HG02678 (cell line): ENCODE results near the gene CTSV.
"Not testable (repeated sequence)": the region's sequence is repeated elsewhere in the genome, so short reads cannot be mapped to it uniquely, and the experiment has no call there.

Experiments
- ATAC-seq: cut with Tn5 transposase; IDR thresholded peaks from one replicate; pipeline ENCODE4 v1.9.1; 2021; ENCODE audit warnings: mild to moderate bottlenecking, moderate library complexity; ENCODE audit not compliant: unreplicated experiment

The CTSV gene

DNA sequence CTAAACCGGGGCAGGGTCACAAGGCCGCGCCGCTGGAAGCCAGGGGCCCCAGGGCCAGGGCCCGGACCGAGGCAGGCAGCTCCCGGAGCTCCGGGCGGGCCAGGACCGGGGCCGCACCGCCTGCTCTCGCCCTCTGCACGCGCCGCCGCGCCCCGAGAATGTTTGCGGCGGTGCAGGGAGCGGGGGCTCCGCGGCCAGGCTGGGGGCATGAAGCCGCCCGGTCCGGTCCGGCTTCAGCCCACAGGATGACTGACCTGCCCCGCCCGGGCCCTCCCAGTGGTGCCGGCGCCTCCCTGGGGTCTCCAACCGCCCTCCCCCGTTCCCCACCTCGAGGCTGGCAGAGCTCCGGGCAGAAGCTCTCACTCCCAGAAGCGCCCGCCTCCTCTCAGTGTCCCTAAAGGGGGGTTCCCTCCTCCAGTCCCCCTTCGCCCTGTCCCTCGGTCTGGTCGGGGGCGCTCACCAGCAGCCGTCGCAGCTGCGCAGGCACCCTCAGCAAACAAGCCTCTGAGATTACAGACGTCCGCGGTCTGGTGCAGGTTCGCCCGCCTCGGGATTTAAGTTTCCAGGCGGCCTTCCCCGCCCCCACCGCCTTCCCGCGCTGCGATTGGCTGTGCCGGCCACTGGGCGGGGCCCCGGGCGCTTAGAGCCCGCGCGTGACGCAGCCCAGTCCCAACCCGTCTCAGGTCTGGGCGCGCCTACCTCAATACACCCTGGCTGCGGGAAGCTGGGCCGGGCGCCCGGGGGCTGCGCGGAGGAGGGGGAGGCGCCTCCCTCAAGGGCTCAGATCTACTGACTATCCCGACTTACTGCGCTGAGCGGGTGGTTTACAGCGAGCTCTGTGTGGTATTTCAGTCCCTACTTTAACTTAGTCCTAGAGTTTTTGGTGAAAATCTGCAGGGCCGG is at the start of gene CTSV:
Gene CTSV, minus strand, starts transcription at position 532 of the 903 bp plus-strand sequence. CDS start 1,099 bp downstream, outside the sequence.
- ATAC-seq: peak; percentile 98

DNA sequence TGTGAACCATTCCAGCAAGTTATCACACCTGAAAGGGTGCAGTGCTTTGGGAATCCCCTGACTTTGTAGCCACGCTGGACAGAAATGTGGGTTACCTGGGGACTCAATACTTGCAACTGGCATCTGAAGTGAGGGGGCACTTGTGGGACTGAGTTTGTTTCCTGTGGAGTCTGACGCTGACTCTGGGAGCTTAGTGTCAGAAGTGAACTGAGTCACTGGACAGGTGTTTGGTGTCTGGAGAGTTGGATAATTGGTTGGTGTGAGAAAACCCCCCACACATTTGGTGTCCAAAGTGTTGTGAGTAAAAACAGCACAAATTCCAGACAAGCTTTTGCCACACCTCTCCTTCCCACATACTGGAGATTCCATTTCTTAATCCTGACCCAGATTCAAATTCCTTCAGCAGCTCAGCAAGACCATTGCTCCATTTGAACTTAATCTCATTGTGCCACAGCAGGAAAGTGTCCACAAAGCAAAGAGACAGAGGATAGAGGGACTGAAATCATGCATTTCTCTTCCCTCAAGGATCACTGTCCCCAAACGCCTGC is 48.8 kb upstream of the CTSV start:
- ATAC-seq: not testable (repeated sequence)

GRCh38 chr9:97084562-97084991 is 45.6 kb upstream of the CTSV start:
- ATAC-seq: not testable (repeated sequence)

- no peak for ATAC-seq
Observed at GRCh38 chr9:97078362-97078761, 39.4 kb upstream of the CTSV start.

DNA sequence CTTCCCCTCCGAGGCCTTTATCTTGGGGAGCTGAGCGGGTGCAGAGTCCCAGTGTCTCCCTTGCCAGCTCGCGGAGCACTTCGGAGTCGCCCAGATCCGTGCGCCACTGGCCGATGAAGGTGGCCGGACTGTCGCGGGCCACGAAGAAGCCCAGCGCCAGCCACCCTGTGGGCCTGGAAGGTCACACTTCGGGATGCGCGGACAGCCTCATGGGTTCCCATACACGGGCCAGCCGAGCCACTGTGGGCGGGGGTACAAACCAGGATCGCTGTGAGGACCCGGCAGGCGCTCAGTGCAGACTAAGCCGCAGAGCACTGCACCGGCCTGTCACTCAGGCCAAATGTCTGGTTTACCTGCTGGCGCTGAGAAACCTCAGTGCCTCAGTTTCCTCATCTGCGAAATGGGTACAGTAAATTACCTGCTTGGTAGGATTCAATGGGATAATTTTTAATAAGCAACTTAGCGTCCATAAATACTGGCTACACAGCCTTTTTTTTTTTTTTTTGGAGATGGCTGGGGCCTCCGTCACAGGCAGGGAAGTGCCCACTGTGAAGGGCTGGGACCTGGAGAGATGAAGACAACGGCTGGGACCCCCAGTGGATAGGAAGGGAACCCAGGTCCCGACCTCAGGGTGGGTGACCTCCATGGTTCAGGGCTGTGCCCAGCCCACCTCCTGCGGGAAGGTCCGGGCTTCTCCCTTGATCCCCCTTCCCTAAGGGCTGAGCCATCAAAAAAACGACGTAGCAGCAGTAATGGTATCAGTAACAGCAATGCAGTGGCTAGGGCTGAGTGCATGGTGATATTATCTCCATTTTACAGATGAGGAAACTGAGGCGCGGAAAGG is 38.7 kb upstream of the CTSV start:
- no peak for ATAC-seq

- not testable (repeated sequence) for ATAC-seq
Observed at GRCh38 chr9:97076731-97077451, 37.9 kb upstream of the CTSV start.

DNA sequence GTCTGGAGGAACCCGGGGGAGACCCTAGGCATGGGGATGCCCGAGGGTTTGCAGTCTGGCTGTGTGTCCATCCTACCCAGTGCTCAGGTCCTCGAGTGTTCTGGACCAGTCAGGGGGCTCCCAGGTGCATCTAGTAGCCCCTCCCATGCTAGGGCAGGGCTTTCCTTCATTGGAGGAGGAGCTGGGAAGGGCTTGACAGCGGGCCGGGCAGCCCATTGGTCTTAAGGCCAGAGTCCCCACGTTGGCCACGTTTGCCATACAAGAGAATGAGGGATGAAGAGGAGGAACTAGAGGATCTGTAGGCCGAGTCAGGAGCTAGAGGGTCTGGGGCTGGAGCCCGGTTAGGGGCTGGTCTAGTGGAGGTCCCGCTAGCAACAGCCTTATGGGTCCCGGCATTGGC is 37.3 kb upstream of the CTSV start:
- no peak for ATAC-seq

DNA sequence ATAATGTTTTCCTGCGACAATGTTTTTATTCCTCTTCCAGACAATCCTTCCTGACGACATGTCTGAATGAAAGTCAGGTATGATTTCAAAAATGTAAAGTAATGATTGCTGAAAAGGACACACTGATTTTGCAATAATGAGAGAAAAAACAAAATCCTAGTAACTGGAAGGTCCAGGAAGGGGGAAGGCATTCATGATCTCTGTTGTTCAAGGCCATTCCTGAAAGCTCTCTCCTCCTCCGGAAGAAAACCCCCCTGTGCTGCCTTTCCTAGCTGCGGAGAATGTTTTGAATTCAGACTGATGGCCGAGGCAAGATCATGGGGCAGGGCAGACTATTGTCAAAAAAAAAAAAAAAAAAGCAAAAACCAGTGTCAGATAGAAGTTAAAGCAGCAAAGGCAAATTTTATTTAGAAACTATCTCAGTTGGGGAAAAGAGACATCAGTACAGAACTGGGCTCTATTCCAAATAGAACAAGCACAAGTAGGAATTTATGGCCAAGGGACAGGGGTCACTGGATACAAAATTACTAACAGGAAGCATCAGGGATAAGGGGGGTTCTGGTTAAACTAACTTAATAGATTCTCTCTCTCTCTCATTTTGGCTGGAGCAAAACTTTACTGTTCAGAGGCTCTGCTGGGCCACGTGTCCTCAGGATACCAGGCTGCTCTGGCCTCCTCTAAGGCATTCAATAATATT is 36.5 kb upstream of the CTSV start:
- no peak for ATAC-seq

DNA sequence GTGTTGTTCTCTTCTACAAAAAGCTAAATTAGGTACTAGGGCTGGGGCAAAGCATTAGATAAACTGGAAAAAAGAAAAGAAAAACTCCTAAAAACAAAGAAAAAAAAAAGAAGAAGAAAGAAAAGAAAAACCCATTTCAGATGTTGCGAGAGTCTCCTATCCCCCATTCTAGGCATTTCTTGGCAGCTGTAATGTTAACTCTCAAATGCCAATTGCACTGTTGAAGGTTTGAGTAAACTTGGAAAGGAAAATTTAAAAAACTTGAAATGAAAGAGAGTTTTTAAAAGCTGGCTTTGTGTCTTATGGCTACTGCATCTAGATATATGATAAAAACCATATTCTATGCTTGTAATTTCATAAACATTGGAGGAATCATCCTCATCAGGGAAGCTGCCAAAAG is 34.6 kb upstream of the CTSV start:
- no peak for ATAC-seq

GRCh38 chr9:97072285-97072776 is 33.4 kb upstream of the CTSV start:
- no peak for ATAC-seq

- ATAC-seq: not testable (repeated sequence)
Observed at GRCh38 chr9:97070325-97070724, 31.4 kb upstream of the CTSV start.

DNA sequence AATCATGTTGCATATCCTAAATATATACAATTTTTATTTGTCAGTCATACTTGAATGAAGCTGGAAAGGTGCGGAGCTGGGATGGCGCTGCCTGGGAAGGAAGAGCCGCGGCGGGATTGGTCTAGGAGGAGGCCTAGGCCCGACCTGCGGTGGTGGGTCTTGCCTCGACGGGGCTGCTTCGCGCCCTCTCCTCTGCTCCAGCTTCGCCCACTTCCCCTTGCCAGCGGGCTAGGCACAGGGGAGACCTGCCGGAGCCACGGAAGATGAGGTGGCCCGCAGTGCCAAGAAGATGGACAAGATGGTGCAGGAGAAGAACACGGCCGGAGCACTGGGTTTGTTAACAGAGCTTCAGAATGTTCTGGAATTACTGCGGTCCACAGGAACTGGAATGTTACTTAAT is 28.5 kb upstream of the CTSV start:
- no peak for ATAC-seq

DNA sequence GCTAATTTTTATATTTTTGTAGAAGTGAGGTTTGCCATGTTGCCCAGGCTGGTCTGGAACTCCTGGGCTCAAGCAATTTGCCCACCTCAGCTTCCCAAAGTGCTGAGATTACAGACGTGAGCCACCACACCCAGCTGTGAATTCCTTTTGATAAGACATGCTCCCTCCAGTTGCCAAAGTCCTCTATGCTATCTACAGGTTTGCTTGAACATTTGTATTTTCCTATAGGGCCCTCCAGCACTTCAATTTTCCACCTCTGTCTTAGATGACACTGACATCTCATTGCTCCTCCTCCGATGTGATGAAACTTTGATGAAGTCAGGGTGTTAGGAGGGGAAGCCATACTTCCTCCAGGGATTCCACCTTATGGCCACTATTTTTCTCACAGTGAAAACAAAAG is 25.2 kb upstream of the CTSV start:
- no peak for ATAC-seq

GRCh38 chr9:97060796-97061195 is 21.9 kb upstream of the CTSV start:
- no peak for ATAC-seq

DNA sequence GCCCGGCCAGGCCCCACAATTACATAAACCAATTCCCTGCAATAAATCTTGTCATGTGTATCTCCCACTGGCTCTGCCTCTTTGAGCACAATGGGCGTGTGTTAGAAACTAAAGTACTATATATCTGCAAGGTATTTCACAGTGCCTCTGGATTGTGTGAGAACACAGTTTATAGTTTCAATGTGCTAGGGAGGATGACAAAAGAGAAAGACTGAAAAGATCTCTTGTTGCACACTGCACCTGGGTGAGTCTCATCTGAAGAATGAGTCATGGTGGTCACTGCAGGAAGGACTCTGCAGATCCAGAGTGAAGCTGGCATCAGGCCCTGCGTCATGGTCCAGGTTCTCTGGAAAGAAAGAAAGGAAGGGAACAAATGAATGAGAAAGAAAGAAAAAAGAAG is 20.7 kb upstream of the CTSV start:
- no peak for ATAC-seq

GRCh38 chr9:97057651-97058050 is 18.7 kb upstream of the CTSV start:
- no peak for ATAC-seq

- ATAC-seq: not testable (repeated sequence)
Observed at GRCh38 chr9:97055891-97056290, 16.9 kb upstream of the CTSV start.

DNA sequence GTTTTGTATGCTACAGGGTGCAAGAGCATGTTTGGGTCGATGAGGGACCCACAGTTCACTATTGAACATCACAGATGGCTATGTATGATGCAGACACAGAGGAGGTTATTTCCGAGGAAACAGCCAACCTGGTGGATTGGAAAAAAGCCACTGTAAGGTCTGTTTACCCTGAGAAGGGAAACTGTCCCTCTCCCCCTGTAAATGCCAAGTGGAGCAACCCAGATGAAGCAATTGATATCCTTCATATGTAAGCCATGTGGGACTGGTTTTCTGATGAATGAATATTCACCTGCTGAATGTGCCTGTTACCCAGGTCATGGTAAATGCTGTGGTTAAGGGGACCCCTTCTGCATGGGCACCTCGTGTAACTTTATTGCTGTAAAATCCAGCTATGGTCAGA is 14.8 kb upstream of the CTSV start:
- no peak for ATAC-seq

- ATAC-seq: no peak
Observed at GRCh38 chr9:97052735-97053134, 13.8 kb upstream of the CTSV start.

DNA sequence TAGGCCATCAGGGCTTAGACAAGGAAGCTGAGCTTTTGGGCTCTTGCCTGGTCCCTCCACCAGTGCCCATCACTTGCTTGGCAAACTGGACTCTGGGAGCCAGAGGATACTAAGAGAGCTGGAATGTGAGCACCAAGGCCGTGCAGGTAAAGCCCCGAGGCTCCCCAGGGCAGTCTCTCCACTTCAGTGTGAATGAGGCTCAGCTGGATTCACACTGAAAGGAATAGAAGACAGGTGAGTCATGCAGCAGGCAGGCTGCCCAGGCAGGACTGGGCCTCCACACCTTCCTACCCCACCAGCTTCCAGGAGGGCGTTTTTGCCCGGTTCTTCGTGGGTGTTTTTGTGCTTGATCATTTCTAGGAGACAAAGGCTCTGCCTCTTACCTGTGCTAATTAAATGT is 7.3 kb upstream of the CTSV start:
- ATAC-seq: no peak
